ENCODE data around the gene GLDN.

DNA sequence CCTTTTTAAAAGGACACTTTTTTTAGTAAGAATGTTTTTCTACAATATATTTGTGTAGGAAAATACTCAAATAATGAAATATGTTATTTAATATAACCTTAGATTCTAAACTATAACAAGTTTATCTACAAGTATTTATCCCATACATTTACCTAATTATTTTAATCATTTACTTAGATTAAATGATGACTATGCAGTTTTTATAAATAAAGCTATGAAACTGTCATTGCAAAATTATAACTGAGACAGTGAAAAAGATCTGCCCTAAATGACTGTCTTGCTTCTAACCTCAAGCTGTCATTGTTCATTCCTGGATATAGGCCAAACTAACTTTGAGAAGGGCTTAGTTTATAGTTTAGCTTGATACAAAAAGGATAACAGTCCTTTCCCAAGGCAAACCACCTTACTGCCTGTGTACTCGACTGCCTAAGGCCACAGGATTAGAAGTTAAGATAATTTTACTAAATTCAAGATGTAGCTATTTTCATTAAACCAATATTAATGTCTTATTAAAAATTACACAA, 84.1 kb downstream of the GLDN start:
- TF ChIP-seq EZH2 (IDR thresholded peaks at IDR 0.05) = no peak
- no peak for TF ChIP-seq POLR2AphosphoS5 (IDR thresholded peaks at IDR 0.05; ENCODE audit: borderline replicate concordance, low read depth, low read length)
- no peak for TF ChIP-seq FOXP2 (optimal IDR thresholded peaks at IDR 0.05; ENCODE audit: control extremely low read depth, extremely low read length, insufficient read depth)
